Astrocyte (in vitro differentiated cells and primary cell): Measurements from ENCODE around the gene SOX1. TPM values are rescaled to one million over a fixed set of nuclear protein-coding genes. Genes with fewer than 3 reads are reported as not detected.

Experiments used
- DNase-seq: peaks from one replicate; pipeline ENCODE4 v3.0.0-alpha.2; 2010; ENCODE audit warnings: low read depth
- FAIRE-seq: peaks from 2 replicates; lab custom pipeline; 2011; peaks lifted over from hg19 to GRCh38; lab: Jason Lieb, UNC
- H2AFZ ChIP-seq: 2 replicates; pipeline ENCODE4 v1.6.0; 2012; ENCODE audit warnings: low read depth, low read length, inconsistent platforms
- H3K27ac ChIP-seq: 2 replicates; pipeline ENCODE4 v1.5.1; 2011; ENCODE audit warnings: low read depth, low read length, inconsistent platforms
- H3K27me3 ChIP-seq: 2 replicates; pipeline ENCODE4 v1.6.0; 2011; ENCODE audit warnings: low read length, inconsistent platforms; ENCODE audit not compliant: insufficient read depth
- H3K36me3 ChIP-seq: 2 replicates; pipeline ENCODE4 v1.5.1; 2011; ENCODE audit warnings: low read length, inconsistent platforms; ENCODE audit not compliant: insufficient read depth
- H3K4me1 ChIP-seq: 2 replicates; pipeline ENCODE4 v1.5.1; 2011; ENCODE audit warnings: low read length, inconsistent platforms; ENCODE audit not compliant: insufficient read depth
- H3K4me2 ChIP-seq: 2 replicates; pipeline ENCODE4 v1.6.0; 2012; ENCODE audit warnings: low read length, inconsistent platforms
- H3K4me3 ChIP-seq: 2 replicates; pipeline ENCODE4 v1.5.1; 2011; ENCODE audit warnings: low read depth, mild to moderate bottlenecking, low read length, inconsistent platforms; ENCODE audit not compliant: insufficient read depth
- H3K79me2 ChIP-seq: 2 replicates; pipeline ENCODE4 v1.6.0; 2012; ENCODE audit warnings: mild to moderate bottlenecking, low read length, inconsistent platforms; ENCODE audit not compliant: insufficient read depth
- H3K9ac ChIP-seq: 2 replicates; pipeline ENCODE4 v1.6.0; 2012; ENCODE audit warnings: mild to moderate bottlenecking, low read length, inconsistent platforms
- H3K9me3 ChIP-seq: 2 replicates; pipeline ENCODE4 v1.5.1; 2012; ENCODE audit warnings: low read depth, mild to moderate bottlenecking, low read length, inconsistent platforms; ENCODE audit not compliant: insufficient read depth
- H4K20me1 ChIP-seq: 2 replicates; pipeline ENCODE4 v1.6.0; 2012; ENCODE audit warnings: low read length, inconsistent platforms; ENCODE audit not compliant: insufficient read depth
- H3K27ac Mint-ChIP-seq: one replicate; pipeline ENCODE4 v1.8.0; 2021; ENCODE audit warnings: mild to moderate bottlenecking, mixed read lengths; ENCODE audit not compliant: unreplicated experiment
- H3K27me3 Mint-ChIP-seq: one replicate; pipeline ENCODE4 v1.8.0; 2021; ENCODE audit warnings: low read depth, mixed read lengths; ENCODE audit not compliant: unreplicated experiment
- H3K36me3 Mint-ChIP-seq: one replicate; pipeline ENCODE4 v1.8.0; 2021; ENCODE audit warnings: low read depth, mixed read lengths; ENCODE audit not compliant: unreplicated experiment
- H3K4me1 Mint-ChIP-seq: one replicate; pipeline ENCODE4 v1.8.0; 2021; ENCODE audit warnings: low read depth, mixed read lengths; ENCODE audit not compliant: unreplicated experiment
- H3K4me3 Mint-ChIP-seq: one replicate; pipeline ENCODE4 v1.8.0; 2021; ENCODE audit warnings: mild to moderate bottlenecking, moderate library complexity, mixed read lengths; ENCODE audit not compliant: unreplicated experiment
- H3K9me3 Mint-ChIP-seq: one replicate; pipeline ENCODE4 v1.8.0; 2021; ENCODE audit warnings: mild to moderate bottlenecking, mixed read lengths; ENCODE audit not compliant: unreplicated experiment
- EZH2 ChIP-seq: IDR thresholded peaks from 2 replicates; pipeline ENCODE4 v1.6.1; 2012; ENCODE audit warnings: mild to moderate bottlenecking, low read length, inconsistent platforms; ENCODE audit not compliant: insufficient read depth
- total RNA-seq: library from RNA; stranded (reverse); gene quantifications from 2 replicates; pipeline ENCODE4 v1.2.1, GENCODE V29; 2021
- TF ChIP-seq, protein P1 (sequence below): IDR thresholded peaks from 2 replicates; pipeline ENCODE4 v1.5.1; 2011; ENCODE audit warnings: low read depth, mild to moderate bottlenecking, inconsistent platforms, low read length, moderate library complexity; ENCODE audit not compliant: insufficient read depth

SOX1 gene
- total RNA-seq, 1 donor from 2014 or later: not detected

DNA sequence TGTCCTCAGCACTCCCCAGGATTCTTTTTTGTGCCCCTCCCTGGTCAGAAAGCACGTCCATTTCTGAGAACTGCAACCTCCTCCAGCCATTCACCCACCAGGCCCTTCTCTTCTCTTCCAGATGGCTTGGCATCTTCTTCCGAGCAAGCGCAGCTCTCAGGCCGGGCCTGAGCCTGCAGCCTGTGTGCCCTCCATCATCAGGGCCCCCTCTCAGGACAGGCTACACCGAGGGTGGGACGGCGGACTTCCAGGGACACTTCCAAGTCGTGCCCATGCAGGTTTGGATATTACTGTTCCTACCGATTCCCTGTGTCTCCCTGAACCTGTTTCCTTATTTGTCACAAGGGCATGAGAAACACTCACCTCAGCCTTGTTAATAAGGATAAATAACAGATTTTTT is 28.4 kb downstream of the SOX1 start:
- no peak overlapping the region for H3K27ac ChIP-seq
- H3K4me2 ChIP-seq: no peak overlapping the region
- H4K20me1 ChIP-seq: no peaks in the 10 kb centered on the region
- no peaks in the 10 kb centered on the region for H3K36me3 ChIP-seq
- DNase-seq (no peak), FAIRE-seq (no peak)
- Mint-ChIP-seq H3K27ac (no peak overlapping the region), H3K27me3 (peaks cover 76% of the 10 kb centered on the region), H3K4me1 (peaks cover 5% of the 10 kb centered on the region), H3K9me3 (peaks cover 9% of the 10 kb centered on the region), H3K4me3 (no peak overlapping the region), H3K36me3 (no peaks in the 10 kb centered on the region)
- no peak overlapping the region for H3K9ac ChIP-seq
- no peaks in the 10 kb centered on the region for H3K79me2 ChIP-seq
- peaks cover 2% of the 10 kb centered on the region for H3K9me3 ChIP-seq
- no peaks in the 10 kb centered on the region for H3K27me3 ChIP-seq
- H3K4me3 ChIP-seq: no peak overlapping the region
- peaks cover 3% of the 10 kb centered on the region for H3K4me1 ChIP-seq
- no peak for TF ChIP-seq EZH2
- TF ChIP-seq, protein P1, sequence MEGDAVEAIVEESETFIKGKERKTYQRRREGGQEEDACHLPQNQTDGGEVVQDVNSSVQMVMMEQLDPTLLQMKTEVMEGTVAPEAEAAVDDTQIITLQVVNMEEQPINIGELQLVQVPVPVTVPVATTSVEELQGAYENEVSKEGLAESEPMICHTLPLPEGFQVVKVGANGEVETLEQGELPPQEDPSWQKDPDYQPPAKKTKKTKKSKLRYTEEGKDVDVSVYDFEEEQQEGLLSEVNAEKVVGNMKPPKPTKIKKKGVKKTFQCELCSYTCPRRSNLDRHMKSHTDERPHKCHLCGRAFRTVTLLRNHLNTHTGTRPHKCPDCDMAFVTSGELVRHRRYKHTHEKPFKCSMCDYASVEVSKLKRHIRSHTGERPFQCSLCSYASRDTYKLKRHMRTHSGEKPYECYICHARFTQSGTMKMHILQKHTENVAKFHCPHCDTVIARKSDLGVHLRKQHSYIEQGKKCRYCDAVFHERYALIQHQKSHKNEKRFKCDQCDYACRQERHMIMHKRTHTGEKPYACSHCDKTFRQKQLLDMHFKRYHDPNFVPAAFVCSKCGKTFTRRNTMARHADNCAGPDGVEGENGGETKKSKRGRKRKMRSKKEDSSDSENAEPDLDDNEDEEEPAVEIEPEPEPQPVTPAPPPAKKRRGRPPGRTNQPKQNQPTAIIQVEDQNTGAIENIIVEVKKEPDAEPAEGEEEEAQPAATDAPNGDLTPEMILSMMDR: no peak
- H2AFZ ChIP-seq: no peak overlapping the region

DNA sequence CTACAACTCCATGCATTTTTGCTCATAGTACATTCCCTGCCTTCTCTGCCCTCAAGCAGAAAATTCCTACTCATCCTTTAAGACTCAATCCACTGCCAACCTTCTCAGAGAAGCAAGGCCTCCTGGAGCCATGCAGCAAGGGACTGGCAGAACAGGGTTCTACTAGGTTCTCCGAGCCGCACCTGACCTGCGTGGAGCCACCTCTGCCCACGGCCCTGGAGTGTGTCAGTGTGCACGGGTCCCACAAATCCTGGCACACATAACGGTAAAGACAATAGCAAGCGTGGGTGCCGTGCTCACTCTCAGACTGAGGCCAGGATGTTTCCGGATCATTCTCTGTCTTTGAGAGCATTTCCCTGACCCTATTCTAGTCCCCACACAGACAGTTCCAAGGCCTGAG is 30.0 kb downstream of the SOX1 start:
- peaks cover 5% of the 10 kb centered on the region for H3K4me1 Mint-ChIP-seq
- Histone ChIP-seq H3K4me3 (no peak overlapping the region), H2AFZ (peak overlapping the region; percentile 40), H3K27me3 (no peaks in the 10 kb centered on the region), H4K20me1 (no peaks in the 10 kb centered on the region), H3K4me1 (peaks cover 3% of the 10 kb centered on the region), H3K9me3 (peaks cover 2% of the 10 kb centered on the region), H3K79me2 (no peaks in the 10 kb centered on the region), H3K9ac (no peak overlapping the region), H3K4me2 (peak overlapping the region; percentile 20), H3K27ac (no peak overlapping the region), H3K36me3 (no peaks in the 10 kb centered on the region)
- TF ChIP-seq, protein P1: no peak
- TF ChIP-seq EZH2: no peak
- peaks cover 84% of the 10 kb centered on the region for H3K27me3 Mint-ChIP-seq
- no peak for FAIRE-seq
- no peak overlapping the region for H3K27ac Mint-ChIP-seq
- no peak for DNase-seq
- H3K9me3 Mint-ChIP-seq: peaks cover 9% of the 10 kb centered on the region
- no peak overlapping the region for H3K4me3 Mint-ChIP-seq
- no peaks in the 10 kb centered on the region for H3K36me3 Mint-ChIP-seq

DNA sequence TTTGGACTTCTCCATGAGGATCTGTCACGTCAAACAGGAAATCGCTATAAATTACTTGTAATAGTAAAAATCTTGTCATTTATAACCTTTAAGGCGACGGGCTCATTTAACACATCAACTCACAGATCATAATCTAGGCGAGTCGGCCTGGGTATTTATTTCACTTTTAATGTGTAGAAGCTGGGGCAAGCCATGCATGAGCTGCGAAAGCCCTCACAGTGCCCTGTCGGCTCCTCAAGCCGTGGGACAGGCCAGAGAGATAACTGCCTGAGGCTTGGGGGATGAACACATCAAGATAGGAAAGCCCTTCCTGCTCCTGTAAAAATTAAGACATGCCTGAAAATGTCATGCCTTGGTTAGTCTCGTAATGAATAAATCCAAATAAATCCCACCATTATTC is 30.8 kb downstream of the SOX1 start:
- H3K9me3 ChIP-seq: peaks cover 2% of the 10 kb centered on the region

More for the DNA sequence above, 30.8 kb downstream of the SOX1 start:
- Histone ChIP-seq H3K79me2 (no peaks in the 10 kb centered on the region), H3K27ac (no peak overlapping the region), H3K4me1 (peaks cover 3% of the 10 kb centered on the region), H3K36me3 (no peaks in the 10 kb centered on the region), H3K4me3 (no peak overlapping the region), H3K4me2 (no peak overlapping the region), H4K20me1 (no peaks in the 10 kb centered on the region), H3K27me3 (peaks cover under 1% of the 10 kb centered on the region), H3K9ac (no peak overlapping the region), H2AFZ (no peak overlapping the region)
- DNase-seq: no peak
- no peak overlapping the region for H3K27ac Mint-ChIP-seq
- peaks cover 9% of the 10 kb centered on the region for H3K9me3 Mint-ChIP-seq
- no peak for FAIRE-seq
- H3K4me1 Mint-ChIP-seq: peaks cover 5% of the 10 kb centered on the region
- H3K36me3 Mint-ChIP-seq: no peaks in the 10 kb centered on the region
- TF ChIP-seq, protein P1: no peak
- TF ChIP-seq EZH2: no peak
- no peak overlapping the region for H3K4me3 Mint-ChIP-seq
- H3K27me3 Mint-ChIP-seq: peaks cover 84% of the 10 kb centered on the region
